NCI-H1417 treated with DMSO at 0.1 percent for 48 hours (cell line): ENCODE measurements around the gene IQGAP2.
"Not testable (repeated sequence)": the region's sequence is repeated elsewhere in the genome, so short reads cannot be mapped to it uniquely, and the experiment has no call there.

Experiments used
- DNase-seq: peaks from one replicate; lab custom pipeline; 2025; lab: John Stamatoyannopoulos, UW

Gene IQGAP2

GRCh38 chr5:76579166-76579937 lies 176.3 kb downstream of the IQGAP2 start:
- no peak for DNase-seq

DNA sequence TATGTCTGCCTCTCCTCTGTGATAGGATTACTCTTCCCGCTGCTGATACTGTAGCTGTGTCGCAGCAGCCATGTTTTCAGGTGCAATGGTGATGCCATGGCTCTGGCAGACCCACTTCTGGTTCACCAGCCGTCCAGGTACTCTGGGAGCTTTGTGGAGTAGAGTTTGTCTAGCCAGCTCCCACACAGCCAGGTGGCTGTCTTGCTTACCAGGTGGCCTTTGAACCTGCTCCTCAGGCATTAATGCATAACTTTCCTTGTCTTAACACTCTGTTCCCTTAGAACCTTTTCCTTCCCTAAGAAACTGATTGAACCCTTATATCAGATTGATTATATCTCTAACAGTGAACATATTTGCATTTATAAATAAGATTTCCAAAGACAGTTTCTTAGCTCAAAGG lies 177.9 kb downstream of the IQGAP2 start:
- no peak for DNase-seq

DNA sequence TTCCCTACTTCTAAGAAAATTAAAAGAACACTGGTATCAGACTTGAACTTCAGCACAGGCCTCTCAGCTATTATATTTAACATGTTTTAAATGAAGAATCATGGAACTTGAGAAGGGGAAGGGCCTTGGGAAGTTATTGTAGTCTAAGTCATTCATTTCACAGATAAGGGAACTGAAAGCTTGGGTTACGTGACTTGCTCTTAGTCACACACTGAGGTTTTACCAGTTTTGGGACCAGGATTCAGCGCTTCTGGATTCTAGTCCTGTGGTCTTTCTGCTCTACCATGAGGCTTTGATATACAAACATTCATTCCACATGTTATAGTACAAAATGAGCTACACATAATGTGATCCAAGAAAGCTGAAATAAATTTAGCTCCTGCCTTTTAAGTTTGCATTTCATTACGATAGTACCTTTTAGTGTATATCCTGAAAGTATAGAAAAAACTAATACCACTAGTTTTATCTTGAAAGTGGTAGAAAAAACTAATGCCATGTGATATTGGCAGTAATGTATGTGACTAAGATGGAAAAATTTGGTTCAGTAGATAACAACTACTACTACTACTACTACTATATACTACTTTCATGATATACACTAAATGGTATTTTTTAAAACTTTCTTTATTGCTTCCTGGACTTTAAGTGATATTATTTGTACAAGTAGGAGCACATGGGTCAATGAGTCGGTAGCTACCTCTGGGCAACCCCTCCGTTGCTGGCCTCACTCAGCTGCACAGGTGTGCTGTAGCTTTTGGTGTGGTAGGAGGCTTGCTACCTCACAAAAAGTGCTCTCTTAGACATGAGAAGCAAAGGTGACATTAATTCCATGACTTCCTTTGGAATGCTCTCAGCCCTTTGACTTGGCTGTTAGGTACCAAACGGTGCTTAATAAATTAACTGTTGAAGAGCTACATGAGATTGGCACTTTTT lies 179.4 kb downstream of the IQGAP2 start:
- no peak for DNase-seq

GRCh38 chr5:76583163-76584047 lies 180.3 kb downstream of the IQGAP2 start:
- DNase-seq = no peak

- DNase-seq = no peak
These were observed 182.7 kb downstream of the IQGAP2 start for GRCh38 chr5:76585783-76586217.

- no peak for DNase-seq
These were observed 183.4 kb downstream of the IQGAP2 start for GRCh38 chr5:76586531-76586930.

- DNase-seq = no peak
These were observed 186.9 kb downstream of the IQGAP2 start for GRCh38 chr5:76590027-76590426.

- no peak for DNase-seq
These were observed 188.3 kb downstream of the IQGAP2 start for GRCh38 chr5:76591366-76591765.

- DNase-seq = no peak
These were observed 189.6 kb downstream of the IQGAP2 start for GRCh38 chr5:76592692-76593091.

DNA sequence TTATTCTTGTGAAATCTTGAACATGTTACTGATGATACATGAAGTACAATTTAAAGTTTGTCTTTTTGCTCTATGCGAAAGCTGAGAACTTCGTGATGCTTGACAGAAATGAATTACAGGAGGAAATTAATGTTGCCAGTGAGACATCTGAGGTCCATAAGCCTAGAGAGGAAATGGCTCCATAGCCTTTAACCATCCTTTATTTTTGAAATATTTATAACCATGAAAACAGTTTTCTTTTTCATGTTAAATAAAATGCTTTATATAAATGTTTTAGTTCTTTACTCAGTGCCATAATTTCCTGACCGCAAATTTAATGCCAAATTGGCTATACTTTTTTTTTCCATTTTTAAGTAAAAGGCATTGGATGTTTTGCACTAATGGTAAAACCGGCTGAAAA lies 191.0 kb downstream of the IQGAP2 start:
- no peak for DNase-seq

DNA sequence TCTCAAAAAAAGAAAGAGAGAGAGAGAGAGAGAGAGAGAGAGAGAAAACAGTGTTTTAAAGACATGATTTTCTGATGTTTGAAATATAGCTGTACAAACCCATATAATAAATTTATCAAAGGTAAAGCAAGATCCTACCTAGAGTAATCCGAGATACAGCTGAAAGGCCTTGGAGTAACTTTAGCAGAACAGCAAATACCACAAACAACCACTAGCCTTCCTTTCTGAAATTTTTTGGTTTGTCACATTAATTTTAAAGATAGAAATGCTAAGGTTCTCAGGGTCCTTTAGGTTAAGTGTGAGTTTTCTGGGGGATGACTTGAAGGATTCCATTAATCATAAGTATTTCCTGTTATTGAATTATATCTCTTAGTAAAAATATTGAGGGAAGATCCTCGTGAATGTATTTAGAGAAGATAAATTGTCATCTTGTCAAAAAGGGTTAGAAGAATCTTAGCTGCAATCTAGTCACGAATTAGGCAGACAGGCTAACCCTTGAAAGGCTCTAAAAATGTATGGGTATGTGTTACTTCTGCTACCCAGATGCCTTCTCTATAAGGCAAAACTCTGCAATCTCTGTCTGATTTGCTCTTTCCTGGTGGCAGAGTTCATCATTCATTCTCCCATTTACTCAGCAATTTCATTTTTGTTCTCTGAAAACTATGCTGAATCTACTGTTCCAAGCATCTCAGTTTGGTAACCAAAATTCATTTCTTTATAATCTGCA lies 192.8 kb downstream of the IQGAP2 start:
- no peak for DNase-seq

- no peak for DNase-seq
These were observed 195.4 kb downstream of the IQGAP2 start for GRCh38 chr5:76598531-76598930.

GRCh38 chr5:76600716-76601115 lies 197.6 kb downstream of the IQGAP2 start:
- no peak for DNase-seq

- DNase-seq = no peak
These were observed 198.4 kb downstream of the IQGAP2 start for GRCh38 chr5:76601470-76601869.

- no peak for DNase-seq
These were observed 199.1 kb downstream of the IQGAP2 start for GRCh38 chr5:76602094-76602726.

DNA sequence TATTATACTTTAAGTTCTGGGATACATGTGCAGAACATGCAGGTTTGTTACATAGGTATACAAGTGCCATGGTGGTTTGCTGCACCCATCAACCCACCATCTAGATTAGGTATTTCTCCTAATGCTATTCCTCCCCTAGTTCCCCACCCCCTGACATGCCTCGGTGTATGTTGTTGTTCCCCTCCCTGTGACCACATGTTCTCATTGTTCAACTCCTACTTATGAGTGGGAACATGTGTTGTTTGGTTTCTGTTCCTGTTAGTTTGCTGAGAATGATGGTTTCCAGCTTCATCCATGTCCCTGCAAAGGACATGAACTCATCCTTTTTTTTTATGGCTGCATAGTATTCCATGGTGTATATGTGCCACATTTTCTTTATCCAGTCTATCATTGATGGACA lies 200.9 kb downstream of the IQGAP2 start:
- DNase-seq = not testable (repeated sequence)

DNA sequence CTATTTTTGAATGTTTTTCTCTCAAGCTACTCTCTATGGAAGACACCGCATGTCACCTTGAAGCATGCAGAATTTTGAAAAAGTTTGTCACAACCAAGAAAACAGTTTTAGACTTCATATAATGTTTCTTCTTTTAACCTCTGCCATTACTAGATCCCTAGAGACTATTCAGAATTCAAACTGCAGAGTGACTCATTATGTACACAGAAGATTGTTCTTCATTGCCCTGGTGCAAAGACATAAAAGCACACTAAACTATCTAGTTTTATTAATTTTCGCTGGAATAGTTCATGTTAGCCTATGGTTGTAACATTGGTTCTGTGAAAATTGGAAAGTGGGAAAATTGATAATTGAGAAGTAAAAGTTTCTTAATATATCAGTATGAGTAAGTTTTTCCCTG lies 201.8 kb downstream of the IQGAP2 start:
- DNase-seq = no peak

GRCh38 chr5:76606701-76607100 lies 203.6 kb downstream of the IQGAP2 start:
- no peak for DNase-seq

GRCh38 chr5:76607353-76607871 lies 204.3 kb downstream of the IQGAP2 start:
- DNase-seq = no peak

- DNase-seq = no peak
These were observed 205.7 kb downstream of the IQGAP2 start for GRCh38 chr5:76608833-76609232.

DNA sequence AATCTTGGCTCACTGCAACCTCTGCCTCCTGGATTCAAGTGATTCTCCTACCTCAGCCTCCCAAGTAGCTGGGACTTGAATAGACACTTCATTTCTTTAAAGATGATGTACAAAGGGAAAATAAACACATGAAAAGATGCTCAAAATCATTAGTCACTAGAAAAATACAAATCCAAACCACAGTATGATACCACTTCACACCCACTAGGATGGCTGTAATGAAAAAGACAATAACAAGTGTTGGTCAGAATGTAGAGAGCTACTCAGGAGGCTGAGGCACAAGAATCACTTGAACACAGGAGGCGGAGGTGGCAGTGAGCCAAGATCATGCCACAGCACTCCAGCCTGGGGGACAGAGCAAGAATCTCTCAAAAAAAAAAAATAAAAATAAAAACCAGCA lies 207.1 kb downstream of the IQGAP2 start:
- no peak for DNase-seq
